HepG2 (cell line): Measurements from ENCODE around the gene AFAP1L2. TPM values are rescaled to one million over a fixed set of nuclear protein-coding genes. Genes with fewer than 3 reads are reported as not detected.

Source experiments
- ATAC-seq: fragments of 200-7000 bp; cut with Tn5 transposase; 3 replicates; pipeline ENCODE4 v1.9.1; 2020; ENCODE audit warnings: mild to moderate bottlenecking, moderate library complexity
- BruUV-seq: library from RNA; stranded (reverse); fragments of 400-500 nt; replicated peaks from 2 replicates; lab custom pipeline; 2021; lab: Mats Ljungman, UMichigan
- CTCF ChIA-PET: fragments of 300-600 bp; formaldehyde crosslinking; extraction: SDS; loops from one replicate; lab custom pipeline; 2021; ENCODE audit warnings: low total read pairs, inconsistent platforms, low intra/inter-chr PET ratio; lab: Yijun Ruan, JAX
- POLR2A ChIA-PET: fragments of 350-600 bp; sonication (Branson Sonifier 250); formaldehyde crosslinking; loops from one replicate; lab custom pipeline; 2020; ENCODE audit warnings: antibody characterized with exemption, inconsistent platforms; lab: Yijun Ruan, JAX
- DNase-seq: peaks from one replicate; pipeline ENCODE4 v3.0.0-alpha.2; 2015; ENCODE audit warnings: low spot score
- FAIRE-seq: peaks from 3 replicates; lab custom pipeline; 2011; peaks lifted over from hg19 to GRCh38; lab: Jason Lieb, UNC
- H2AFZ ChIP-seq: one replicate; pipeline ENCODE4 v1.6.1; 2011; ENCODE audit warnings: low read length, inconsistent platforms
- H3K27ac ChIP-seq: fragments of 300-600 bp; 3 replicates; pipeline ENCODE4 v1.8.0; 2011; ENCODE audit warnings: mixed run types, mild to moderate bottlenecking, mixed read lengths, low read length, inconsistent platforms; ENCODE audit not compliant: insufficient read depth; ENCODE audit errors: extremely low read length
- H3K27me3 ChIP-seq, 2 experiments: fragments of 200-600 bp in 1 of 2; 2 replicates in 1 of 2; 3 replicates in 1 of 2; pipeline versions ENCODE4 v1.6.0 to v1.8.0; 2011; ENCODE audit warnings: low read length in 2 of 2, mild to moderate bottlenecking in 2 of 2, moderate library complexity in 2 of 2, inconsistent platforms in 1 of 2; ENCODE audit not compliant: insufficient read depth in 2 of 2, control insufficient read depth in 1 of 2
- H3K36me3 ChIP-seq, 2 experiments: fragments of 200-600 bp in 1 of 2; replicated peaks in 1 of 2; 2 replicates in 1 of 2; 3 replicates in 1 of 2; pipeline versions ENCODE4 v1.5.1 to v1.8.0; 2011; ENCODE audit warnings: low read length in 2 of 2, inconsistent platforms in 1 of 2; ENCODE audit not compliant: insufficient read depth in 2 of 2, control insufficient read depth in 1 of 2
- H3K4me1 ChIP-seq: 2 replicates; pipeline ENCODE4 v1.5.1; 2012; ENCODE audit warnings: low read length, inconsistent platforms; ENCODE audit not compliant: insufficient read depth
- H3K4me2 ChIP-seq: 2 replicates; pipeline ENCODE4 v1.6.0; 2011; ENCODE audit warnings: low read depth, low read length, inconsistent platforms
- H3K4me3 ChIP-seq, 3 experiments: fragments of 200-600 bp in 1 of 3; sonication (generic), shearing (Covaris generic) in 1 of 3; replicated peaks in 1 of 3; 2 replicates each; pipeline ENCODE4 v1.5.1; 2011 to 2016; ENCODE audit warnings: low read length in 3 of 3, inconsistent platforms in 2 of 3, low read depth in 2 of 3, mild to moderate bottlenecking in 2 of 3, control low read depth in 1 of 3, mixed read lengths in 1 of 3; ENCODE audit not compliant: insufficient read depth in 1 of 3
- H3K79me2 ChIP-seq: one replicate; pipeline ENCODE4 v1.6.1; 2011; ENCODE audit warnings: low read length, inconsistent platforms; ENCODE audit not compliant: insufficient read depth
- H3K9ac ChIP-seq: 2 replicates; pipeline ENCODE4 v1.6.0; 2011; ENCODE audit warnings: mild to moderate bottlenecking, low read depth, low read length, inconsistent platforms; ENCODE audit not compliant: insufficient read depth
- H3K9me3 ChIP-seq: 2 replicates; pipeline ENCODE4 v1.5.1; 2012; ENCODE audit warnings: mild to moderate bottlenecking, low read length
- H4K20me1 ChIP-seq: 2 replicates; pipeline ENCODE4 v1.6.0; 2011; ENCODE audit warnings: inconsistent platforms, mild to moderate bottlenecking, low read length, moderate library complexity; ENCODE audit not compliant: insufficient read depth
- AFF4 ChIP-seq: sonication (generic); formaldehyde crosslinking; IDR thresholded peaks from 2 replicates; pipeline ENCODE4 v1.4.0; 2020; ENCODE audit warnings: missing genetic modification reagents
- ATF2 ChIP-seq: sonication (generic); formaldehyde crosslinking; IDR thresholded peaks from 2 replicates; pipeline ENCODE4 v1.4.0; 2020; ENCODE audit warnings: missing genetic modification reagents
- EED ChIP-seq: sonication (generic); formaldehyde crosslinking; IDR thresholded peaks from 2 replicates; pipeline ENCODE4 v1.5.0; 2020; ENCODE audit warnings: mild to moderate bottlenecking, missing genetic modification reagents
- FLYWCH1 ChIP-seq: sonication (generic); formaldehyde crosslinking; IDR thresholded peaks from 2 replicates; pipeline ENCODE4 v1.8.1; 2023; ENCODE audit warnings: mild to moderate bottlenecking, missing genetic modification reagents
- FOXP1 ChIP-seq, 2 experiments: fragments of 450-650 bp in 1 of 2; IDR thresholded peaks; 2 replicates each; pipeline ENCODE4 v1.6.1; 2017 to 2018; ENCODE audit warnings: antibody characterized with exemption in 1 of 2
- MAFG ChIP-seq: sonication (generic); formaldehyde crosslinking; IDR thresholded peaks from 2 replicates; pipeline ENCODE4 v1.5.1; 2020; ENCODE audit warnings: mild to moderate bottlenecking, missing genetic modification reagents
- U2AF1 ChIP-seq: fragments of 200-400 bp; formaldehyde crosslinking; optimal IDR thresholded peaks from 2 replicates; pipeline ENCODE3; 2017; ENCODE audit warnings: mild to moderate bottlenecking, low read depth, low read length
- ZBTB1 ChIP-seq: sonication (generic); formaldehyde crosslinking; IDR thresholded peaks from 2 replicates; pipeline ENCODE4 v1.4.0; 2020; ENCODE audit warnings: missing genetic modification reagents, borderline replicate concordance
- ZNF567 ChIP-seq: sonication (generic); formaldehyde crosslinking; IDR thresholded peaks from 2 replicates; pipeline ENCODE4 v1.8.1; 2023; ENCODE audit warnings: mild to moderate bottlenecking, missing genetic modification reagents, borderline replicate concordance
- WGBS: methylation state at CpG from one replicate; pipeline ENCODE4 v1.1.6; 2017; ENCODE audit warnings: low lambda C conversion rate; 5-methylcytosine and 5-hydroxymethylcytosine counted together
- in situ Hi-C: cut with HindIII; loops from 2 replicates; pipeline ENCODE4 v1.10.0; 2017; ENCODE audit warnings: low pct_unique_long_range_greater_than_20kb; ENCODE audit not compliant: extremely low pct_ligation_motif_present
- intact Hi-C: fragments of 100-400 bp; cut with micrococcal nuclease; formaldehyde crosslinking; loops from one replicate; pipeline ENCODE4 v1.10.0; 2022; ENCODE audit not compliant: unreplicated experiment
- polyA plus RNA-seq, 8 experiments: library from polyadenylated mRNA; depleted of rRNA in 3 of 8; stranded (reverse) in 7 of 8; unstranded in 1 of 8; fragments of >200 nt; fragmentation: Illumina TruSeq in 4 of 8; extraction: Trizol in 4 of 8; gene quantifications; 2 replicates each; pipeline versions ENCODE4 v1.2.1 to v1.2.3, GENCODE V29; 2011 to 2016; ENCODE audit warnings: low read depth in 4 of 8, missing spikeins in 1 of 8, mixed read lengths in 1 of 8; ENCODE audit not compliant: insufficient read depth in 1 of 8
- total RNA-seq, 5 experiments: library from RNA; depleted of rRNA; stranded (reverse); fragments of >200 nt; fragmentation: Illumina TruSeq; extraction: Trizol; gene quantifications; 2 replicates each; pipeline ENCODE4 v1.2.3, GENCODE V29; 2016; ENCODE audit warnings: low read depth in 1 of 5
- TF ChIP-seq, protein P1 (sequence below): sonication (generic); formaldehyde crosslinking; IDR thresholded peaks from 2 replicates; pipeline ENCODE4 v1.5.0; 2020; ENCODE audit warnings: mild to moderate bottlenecking, missing genetic modification reagents
- TF ChIP-seq, protein P2 (sequence below): sonication (generic); formaldehyde crosslinking; IDR thresholded peaks from 2 replicates; pipeline ENCODE4 v1.5.1; 2020; ENCODE audit warnings: missing genetic modification reagents, mild to moderate bottlenecking, borderline replicate concordance

AFAP1L2 gene
- total and polyA plus RNA-seq, 2 of the 13 experiments (the other 11 are each of a cell fraction or from before 2014, with no cell fraction given), result not detected

DNA sequence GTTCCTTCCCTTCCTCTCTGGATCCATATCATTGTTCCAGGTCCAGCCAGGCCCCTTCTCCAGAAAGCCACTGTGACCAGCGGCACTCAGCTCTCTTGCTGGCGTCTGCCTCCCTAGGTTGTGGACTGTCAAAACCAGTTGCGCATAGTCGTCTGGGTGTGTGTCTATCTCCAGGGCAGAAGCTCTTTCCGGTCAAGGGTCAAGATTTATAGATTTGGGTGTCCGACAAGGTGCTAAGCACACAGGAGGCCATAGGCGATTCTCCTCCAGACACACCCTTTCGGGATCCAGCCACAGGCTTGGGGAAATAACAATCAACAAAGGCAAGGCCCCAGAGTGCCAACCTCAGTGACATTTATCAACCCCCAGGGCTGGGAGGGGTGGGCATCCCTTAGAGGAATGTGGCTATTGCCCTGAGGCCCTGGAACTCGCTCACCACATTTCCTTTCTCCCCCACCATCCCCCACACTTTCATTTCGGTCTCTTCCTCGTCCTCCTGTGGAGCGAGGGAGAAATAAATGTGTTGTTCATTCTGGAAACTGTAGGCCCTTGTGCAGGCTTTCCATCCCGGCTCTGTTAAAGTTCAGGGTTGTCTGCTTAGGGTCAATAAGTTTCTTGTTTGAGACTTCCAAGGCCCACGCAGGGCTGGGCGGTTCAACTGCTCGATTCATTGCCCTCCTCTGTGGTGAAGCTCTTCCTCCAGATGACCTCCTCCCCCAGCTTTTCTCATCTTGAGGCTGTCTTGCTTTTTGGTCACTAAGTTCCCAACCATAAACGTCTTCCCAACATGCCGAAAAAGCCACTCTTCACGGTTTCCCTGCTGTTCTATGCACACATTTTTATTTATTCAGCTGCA, 57.9 kb downstream of the AFAP1L2 start:
- Histone ChIP-seq H3K36me3 (no peaks in the 10 kb centered on the region), H2AFZ (no peak overlapping the region), H3K27ac (no peak overlapping the region), H3K4me1 (no peaks in the 10 kb centered on the region), H3K4me3 (no peak overlapping the region), H4K20me1 (no peaks in the 10 kb centered on the region), H3K9me3 (no peaks in the 10 kb centered on the region), H3K4me2 (no peak overlapping the region), H3K27me3 (peaks cover 2 to 34% of the 10 kb centered on the region in 2 experiments; a peak in 3 of 5 replicates), H3K9ac (no peak overlapping the region), H3K79me2 (no peaks in the 10 kb centered on the region)
- ChIA-PET POLR2A (no interaction called here), CTCF (no interaction called here)
- no peak for ATAC-seq
- in situ Hi-C loops, result no loop called here
- BruUV-seq, result no TSS peak
- no peak for DNase-seq
- intact Hi-C loops, result no loop called here
- no peak for FAIRE-seq
- WGBS, result 22% methylated on average over 15 of the region's 19 CpGs
- TF ChIP-seq ZNF567 (CRISPR knock-in tag) (no peak), AFF4 (no peak), ATF2 (CRISPR knock-in tag) (no peak), FOXP1 (IDR thresholded peaks at IDR 0.05) (no peak), FOXP1 (CRISPR knock-in tag; IDR thresholded peaks at IDR 0.05) (no peak), EED (CRISPR knock-in tag) (no peak), MAFG (CRISPR knock-in tag) (no peak), U2AF1 (no peak), ZBTB1 (CRISPR knock-in tag) (no peak), FLYWCH1 (no peak)
- TF ChIP-seq, protein P1, sequence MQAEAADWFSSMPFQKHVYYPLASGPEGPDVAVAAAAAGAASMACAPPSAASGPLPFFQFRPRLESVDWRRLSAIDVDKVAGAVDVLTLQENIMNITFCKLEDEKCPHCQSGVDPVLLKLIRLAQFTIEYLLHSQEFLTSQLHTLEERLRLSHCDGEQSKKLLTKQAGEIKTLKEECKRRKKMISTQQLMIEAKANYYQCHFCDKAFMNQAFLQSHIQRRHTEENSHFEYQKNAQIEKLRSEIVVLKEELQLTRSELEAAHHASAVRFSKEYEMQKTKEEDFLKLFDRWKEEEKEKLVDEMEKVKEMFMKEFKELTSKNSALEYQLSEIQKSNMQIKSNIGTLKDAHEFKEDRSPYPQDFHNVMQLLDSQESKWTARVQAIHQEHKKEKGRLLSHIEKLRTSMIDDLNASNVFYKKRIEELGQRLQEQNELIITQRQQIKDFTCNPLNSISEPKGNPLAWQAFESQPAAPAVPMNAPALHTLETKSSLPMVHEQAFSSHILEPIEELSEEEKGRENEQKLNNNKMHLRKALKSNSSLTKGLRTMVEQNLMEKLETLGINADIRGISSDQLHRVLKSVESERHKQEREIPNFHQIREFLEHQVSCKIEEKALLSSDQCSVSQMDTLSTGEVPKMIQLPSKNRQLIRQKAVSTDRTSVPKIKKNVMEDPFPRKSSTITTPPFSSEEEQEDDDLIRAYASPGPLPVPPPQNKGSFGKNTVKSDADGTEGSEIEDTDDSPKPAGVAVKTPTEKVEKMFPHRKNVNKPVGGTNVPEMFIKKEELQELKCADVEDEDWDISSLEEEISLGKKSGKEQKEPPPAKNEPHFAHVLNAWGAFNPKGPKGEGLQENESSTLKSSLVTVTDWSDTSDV (CRISPR knock-in tag), result no peak
- TF ChIP-seq, protein P2, sequence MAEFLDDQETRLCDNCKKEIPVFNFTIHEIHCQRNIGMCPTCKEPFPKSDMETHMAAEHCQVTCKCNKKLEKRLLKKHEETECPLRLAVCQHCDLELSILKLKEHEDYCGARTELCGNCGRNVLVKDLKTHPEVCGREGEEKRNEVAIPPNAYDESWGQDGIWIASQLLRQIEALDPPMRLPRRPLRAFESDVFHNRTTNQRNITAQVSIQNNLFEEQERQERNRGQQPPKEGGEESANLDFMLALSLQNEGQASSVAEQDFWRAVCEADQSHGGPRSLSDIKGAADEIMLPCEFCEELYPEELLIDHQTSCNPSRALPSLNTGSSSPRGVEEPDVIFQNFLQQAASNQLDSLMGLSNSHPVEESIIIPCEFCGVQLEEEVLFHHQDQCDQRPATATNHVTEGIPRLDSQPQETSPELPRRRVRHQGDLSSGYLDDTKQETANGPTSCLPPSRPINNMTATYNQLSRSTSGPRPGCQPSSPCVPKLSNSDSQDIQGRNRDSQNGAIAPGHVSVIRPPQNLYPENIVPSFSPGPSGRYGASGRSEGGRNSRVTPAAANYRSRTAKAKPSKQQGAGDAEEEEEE, result no peak
